GM19467 (cell line): ENCODE measurements around the gene MED15.
"Not testable (repeated sequence)": the region's sequence is repeated elsewhere in the genome, so short reads cannot be mapped to it uniquely, and the experiment has no call there.

Experiments
- ATAC-seq: cut with Tn5 transposase; IDR thresholded peaks from one replicate; pipeline ENCODE4 v1.9.1; 2021; ENCODE audit warnings: mild to moderate bottlenecking, moderate library complexity; ENCODE audit not compliant: unreplicated experiment

MED15 gene

GRCh38 chr22:20528405-20528978 lies 21.1 kb downstream of the MED15 start:
- ATAC-seq: no peak

GRCh38 chr22:20530368-20531153 lies 23.2 kb downstream of the MED15 start:
- ATAC-seq: no peak

- no peak for ATAC-seq
These were observed 23.7 kb downstream of the MED15 start for GRCh38 chr22:20531154-20531403.

- ATAC-seq: no peak
These were observed 24.2 kb downstream of the MED15 start for GRCh38 chr22:20531404-20532201.

GRCh38 chr22:20532256-20532993 lies 25.0 kb downstream of the MED15 start:
- ATAC-seq: no peak

- no peak for ATAC-seq
These were observed 25.9 kb downstream of the MED15 start for GRCh38 chr22:20533095-20533878.

GRCh38 chr22:20533879-20534265 lies 26.5 kb downstream of the MED15 start:
- ATAC-seq: no peak

- ATAC-seq: no peak
These were observed 29.3 kb downstream of the MED15 start for GRCh38 chr22:20536590-20537324.

- ATAC-seq: no peak
These were observed 29.9 kb downstream of the MED15 start for GRCh38 chr22:20537325-20537756.

- no peak for ATAC-seq
These were observed 30.6 kb downstream of the MED15 start for GRCh38 chr22:20537983-20538382.

- ATAC-seq: not testable (repeated sequence)
These were observed 31.5 kb downstream of the MED15 start for GRCh38 chr22:20538875-20539274.

- ATAC-seq: no peak
These were observed 34.6 kb downstream of the MED15 start for GRCh38 chr22:20542055-20542454.

- no peak for ATAC-seq
These were observed 35.3 kb downstream of the MED15 start for GRCh38 chr22:20542736-20543135.

GRCh38 chr22:20545318-20545634 lies 37.9 kb downstream of the MED15 start:
- ATAC-seq: not testable (repeated sequence)

- ATAC-seq: no peak
These were observed 38.5 kb downstream of the MED15 start for GRCh38 chr22:20545681-20546521.

GRCh38 chr22:20546541-20546950 lies 39.1 kb downstream of the MED15 start:
- ATAC-seq: no peak

- no peak for ATAC-seq
These were observed 39.6 kb downstream of the MED15 start for GRCh38 chr22:20547029-20547428.

GRCh38 chr22:20548806-20549205 lies 41.4 kb downstream of the MED15 start:
- no peak for ATAC-seq

- ATAC-seq: no peak
These were observed 41.9 kb downstream of the MED15 start for GRCh38 chr22:20549232-20549841.
